Activated B cell treated with CpG ODN at 0.5 μM for 24 hours (primary cell): Measurements from ENCODE around the gene PITHD1. TPM values are rescaled to one million over a fixed set of nuclear protein-coding genes. Genes with fewer than 3 reads are reported as not detected.

Experiments used
- ATAC-seq: fragments of 200-7000 bp; cut with Tn5 transposase; one replicate; pipeline ENCODE4 v1.10.0; 2021; ENCODE audit warnings: low read depth, mild to moderate bottlenecking, moderate library complexity
- CTCF ChIA-PET: fragments of 350-600 bp; sonication (Branson Sonifier 250); formaldehyde crosslinking; loops from one replicate; lab custom pipeline; 2021; ENCODE audit warnings: antibody characterized with exemption; lab: Charles Lee
- POLR2A ChIA-PET: fragments of 350-600 bp; sonication (Branson Sonifier 250); formaldehyde crosslinking; loops from one replicate; lab custom pipeline; 2021; ENCODE audit warnings: antibody characterized with exemption; lab: Charles Lee
- DNase-seq: peaks from one replicate; pipeline ENCODE4 v3.0.0; 2022
- H3K27ac Mint-ChIP-seq: one replicate; pipeline ENCODE4 v1.8.0; 2020; ENCODE audit warnings: mixed read lengths
- H3K27me3 Mint-ChIP-seq: one replicate; pipeline ENCODE4 v1.8.0; 2021; ENCODE audit warnings: mixed read lengths
- H3K36me3 Mint-ChIP-seq: one replicate; pipeline ENCODE4 v1.8.0; 2021; ENCODE audit warnings: low read depth, mixed read lengths
- H3K4me1 Mint-ChIP-seq: one replicate; pipeline ENCODE4 v1.8.0; 2021; ENCODE audit warnings: mixed read lengths
- H3K4me3 Mint-ChIP-seq: one replicate; pipeline ENCODE4 v1.8.0; 2020; ENCODE audit warnings: mild to moderate bottlenecking, mixed read lengths
- H3K9me3 Mint-ChIP-seq: one replicate; pipeline ENCODE4 v1.8.0; 2020; ENCODE audit warnings: mixed read lengths
- CTCF ChIP-seq: fragments of 200-600 bp; IDR thresholded peaks from one replicate; pipeline ENCODE4 v1.8.0; 2022; ENCODE audit warnings: antibody characterized with exemption, mild to moderate bottlenecking
- intact Hi-C: fragments of 100-400 bp; cut with micrococcal nuclease; formaldehyde crosslinking; loops from one replicate; pipeline ENCODE4 v1.15.1; 2024
- total RNA-seq: library from RNA; stranded (reverse); gene quantifications from 2 replicates; pipeline ENCODE4 v1.2.3, GENCODE V29; 2022

PITHD1 gene
- total RNA-seq, 1 donor from 2014 or later = 58.7 TPM

- intact Hi-C loops = no loop called here
- DNase-seq (no peak), ATAC-seq (no peak)
- ChIA-PET CTCF (interaction anchor here (1.2 kb wide), 1 partner anchor 50 kb away, joined by 3 read pairs; the partner anchor contains the start of gene RPL11), POLR2A (interaction anchor here (0.8 to 10.6 kb wide), 3 partner anchors 11 to 46 kb away, joined by 3 to 229 read pairs (median 145); partner anchors contain the start of gene RPL11)
- H3K4me3 Mint-ChIP-seq = no peak overlapping the region
- H3K36me3 Mint-ChIP-seq = peaks cover 18% of the 10 kb centered on the region
- H3K27me3 Mint-ChIP-seq = no peaks in the 10 kb centered on the region
- H3K9me3 Mint-ChIP-seq = no peaks in the 10 kb centered on the region
- no peak for TF ChIP-seq CTCF
- H3K4me1 Mint-ChIP-seq = peaks cover 36% of the 10 kb centered on the region
- peak overlapping the region; percentile 70 for H3K27ac Mint-ChIP-seq
These were observed 36.6 kb upstream of the PITHD1 start for GRCh38 chr1:23741609-23742008.

- ATAC-seq (peak; percentile 36), DNase-seq (no peak)
- peak overlapping the region; percentile 90 for H3K4me3 Mint-ChIP-seq
- H3K36me3 Mint-ChIP-seq = peaks cover 29% of the 10 kb centered on the region
- no peak for TF ChIP-seq CTCF
- intact Hi-C loops = loop anchor here (1.0 kb wide), 3 partner anchors 14 to 51 kb away; partner anchors contain the start of gene RPL11
- peaks cover 48% of the 10 kb centered on the region for H3K4me1 Mint-ChIP-seq
- H3K27me3 Mint-ChIP-seq = no peaks in the 10 kb centered on the region
- POLR2A ChIA-PET = interaction anchor here (0.6 to 10.6 kb wide), 12 partner anchors 8 to 1505 kb away, joined by 3 to 229 read pairs (median 4); partner anchors contain the start of genes GALE, RPL11, RSRP1 and SYF2
- H3K9me3 Mint-ChIP-seq = no peaks in the 10 kb centered on the region
- peak overlapping the region; percentile 88 for H3K27ac Mint-ChIP-seq
- CTCF ChIA-PET = interaction anchor here (0.9 to 4.7 kb wide), 6 partner anchors 9 to 108 kb away, joined by 3 to 40 read pairs (median 4); partner anchors contain the start of gene RPL11
These were observed 35.4 kb upstream of the PITHD1 start for GRCh38 chr1:23742670-23743286.

- H3K36me3 Mint-ChIP-seq = peaks cover 36% of the 10 kb centered on the region
- no peaks in the 10 kb centered on the region for H3K9me3 Mint-ChIP-seq
- H3K27me3 Mint-ChIP-seq = no peaks in the 10 kb centered on the region
- peak; percentile 91 for ATAC-seq
- DNase-seq = peak; percentile 76
- POLR2A ChIA-PET = interaction anchor here (0.5 to 10.6 kb wide), 21 partner anchors 9 to 1504 kb away, joined by 3 to 229 read pairs (median 4); partner anchors contain the start of genes GALE, HNRNPR, PITHD1 and PNRC2
- peak within 1 kb of the TSS; percentile 90 for H3K4me3 Mint-ChIP-seq
- H3K4me1 Mint-ChIP-seq = peaks cover 53% of the 10 kb centered on the region
- TF ChIP-seq CTCF = no peak
- CTCF ChIA-PET = interaction anchor here (0.6 to 4.7 kb wide), 12 partner anchors 9 to 198 kb away, joined by 3 to 40 read pairs (median 4); partner anchors contain the start of gene RPL11
- intact Hi-C loops = loop anchor here (1.0 kb wide), 3 partner anchors 15 to 52 kb away; partner anchors contain the start of gene RPL11
- H3K27ac Mint-ChIP-seq = peak within 1 kb of the TSS; percentile 89
These were observed 34.7 kb upstream of the PITHD1 start, which contains the start of gene ELOA for GRCh38 chr1:23743287-23744152. TSS of gene ELOA (plus strand) at chr1:23743471. CDS start at chr1:23743504, 33 bp downstream.

- DNase-seq (no peak), ATAC-seq (peak; percentile 14)
- ChIA-PET POLR2A (interaction anchor here (0.8 to 10.6 kb wide), 3 partner anchors 9 to 50 kb away, joined by 4 to 229 read pairs (median 145); partner anchors contain the start of gene RPL11), CTCF (interaction anchor here (0.6 to 4.7 kb wide), 13 partner anchors 19 to 171 kb away, joined by 3 to 40 read pairs (median 3); partner anchors contain the start of gene RPL11)
- no peaks in the 10 kb centered on the region for H3K27me3 Mint-ChIP-seq
- peaks cover 52% of the 10 kb centered on the region for H3K36me3 Mint-ChIP-seq
- no peaks in the 10 kb centered on the region for H3K9me3 Mint-ChIP-seq
- intact Hi-C loops = loop anchor here (5.0 kb wide), 1 partner anchor 248 kb away; no protein-coding TSS in a partner anchor
- H3K4me1 Mint-ChIP-seq = peaks cover 59% of the 10 kb centered on the region
- peak overlapping the region; percentile 41 for H3K27ac Mint-ChIP-seq
- H3K4me3 Mint-ChIP-seq = peak overlapping the region; percentile 90
- TF ChIP-seq CTCF = no peak
These were observed 32.7 kb upstream of the PITHD1 start for GRCh38 chr1:23745515-23745914.
